Measurements from ENCODE around the gene B3GAT2. TPM values are rescaled to one million over a fixed set of nuclear protein-coding genes. Genes with fewer than 3 reads are reported as not detected.

Gene B3GAT2
- total RNA-seq, 1 donor from 2014 or later = not detected

- DNase-seq (ENCODE audit: low spot score in 2 of 2, unreplicated experiment in 2 of 2) = no peak
- H3K4me1 Mint-ChIP-seq = no peaks in the 10 kb centered on the region
- no peak overlapping the region for H3K27ac Mint-ChIP-seq
- peaks cover 8% of the 10 kb centered on the region for H3K36me3 Mint-ChIP-seq
- no peak overlapping the region for H3K4me3 Mint-ChIP-seq
- H3K9me3 Mint-ChIP-seq = no peaks in the 10 kb centered on the region
- TF ChIP-seq, protein P1, sequence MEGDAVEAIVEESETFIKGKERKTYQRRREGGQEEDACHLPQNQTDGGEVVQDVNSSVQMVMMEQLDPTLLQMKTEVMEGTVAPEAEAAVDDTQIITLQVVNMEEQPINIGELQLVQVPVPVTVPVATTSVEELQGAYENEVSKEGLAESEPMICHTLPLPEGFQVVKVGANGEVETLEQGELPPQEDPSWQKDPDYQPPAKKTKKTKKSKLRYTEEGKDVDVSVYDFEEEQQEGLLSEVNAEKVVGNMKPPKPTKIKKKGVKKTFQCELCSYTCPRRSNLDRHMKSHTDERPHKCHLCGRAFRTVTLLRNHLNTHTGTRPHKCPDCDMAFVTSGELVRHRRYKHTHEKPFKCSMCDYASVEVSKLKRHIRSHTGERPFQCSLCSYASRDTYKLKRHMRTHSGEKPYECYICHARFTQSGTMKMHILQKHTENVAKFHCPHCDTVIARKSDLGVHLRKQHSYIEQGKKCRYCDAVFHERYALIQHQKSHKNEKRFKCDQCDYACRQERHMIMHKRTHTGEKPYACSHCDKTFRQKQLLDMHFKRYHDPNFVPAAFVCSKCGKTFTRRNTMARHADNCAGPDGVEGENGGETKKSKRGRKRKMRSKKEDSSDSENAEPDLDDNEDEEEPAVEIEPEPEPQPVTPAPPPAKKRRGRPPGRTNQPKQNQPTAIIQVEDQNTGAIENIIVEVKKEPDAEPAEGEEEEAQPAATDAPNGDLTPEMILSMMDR (IDR thresholded peaks at IDR 0.05; ENCODE audit: unreplicated experiment) = no peak
- no peaks in the 10 kb centered on the region for H3K27me3 Mint-ChIP-seq (ENCODE audit: low read depth)
Observed at GRCh38 chr6:70863343-70863742, 93.5 kb downstream of the B3GAT2 start.

DNA sequence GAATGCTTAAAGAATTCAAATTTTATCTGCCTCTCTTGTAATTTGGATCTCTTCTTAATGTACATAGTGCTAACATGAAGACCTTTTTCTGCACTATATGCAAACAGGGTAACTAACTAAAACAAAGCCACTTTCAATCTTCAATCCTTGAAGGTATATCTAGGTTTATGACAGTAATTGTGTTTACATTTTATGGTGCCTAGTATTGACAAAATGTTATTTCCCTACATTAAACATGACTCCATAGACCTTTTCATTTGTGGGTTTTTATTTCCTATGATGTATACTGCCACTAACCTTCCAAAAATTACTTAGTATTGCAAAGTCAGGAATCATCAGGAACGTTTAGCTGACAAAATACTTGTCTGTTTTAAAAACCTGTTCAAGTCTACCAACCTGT, 95.9 kb downstream of the B3GAT2 start:
- no peak for DNase-seq (ENCODE audit: low spot score in 2 of 2, unreplicated experiment in 2 of 2)

DNA sequence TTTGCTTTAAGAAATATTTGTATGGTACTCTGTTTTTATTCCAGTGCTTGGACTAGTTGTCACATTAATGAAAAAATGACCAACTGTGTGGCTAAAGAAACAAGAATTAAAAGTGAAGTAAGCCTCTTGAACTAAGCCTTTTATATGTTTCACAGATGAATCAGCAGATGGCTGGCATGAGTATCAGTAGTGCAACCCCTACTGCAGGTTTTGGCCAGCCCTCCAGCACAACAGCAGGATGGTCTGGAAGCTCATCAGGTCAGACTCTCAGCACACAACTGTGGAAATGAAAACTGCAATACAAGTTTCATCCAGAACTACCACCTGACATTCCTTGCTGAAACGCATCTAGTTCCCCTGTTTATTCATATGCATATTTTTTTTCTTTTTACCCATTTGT, 96.8 kb downstream of the B3GAT2 start:
- no peak for DNase-seq (ENCODE audit: low spot score in 2 of 2, unreplicated experiment in 2 of 2)
- H3K4me1 Mint-ChIP-seq = no peaks in the 10 kb centered on the region
- no peak overlapping the region for H3K4me3 Mint-ChIP-seq
- H3K9me3 Mint-ChIP-seq = no peaks in the 10 kb centered on the region
- no peaks in the 10 kb centered on the region for H3K27me3 Mint-ChIP-seq (ENCODE audit: low read depth)
- peaks cover 8% of the 10 kb centered on the region for H3K36me3 Mint-ChIP-seq
- TF ChIP-seq, protein P1 (IDR thresholded peaks at IDR 0.05; ENCODE audit: unreplicated experiment) = no peak
- H3K27ac Mint-ChIP-seq = no peak overlapping the region

More for the DNA sequence above, 95.9 kb downstream of the B3GAT2 start:
- Mint-ChIP-seq H3K27ac (no peak overlapping the region), H3K9me3 (no peaks in the 10 kb centered on the region), H3K4me3 (no peak overlapping the region), H3K36me3 (peaks cover 8% of the 10 kb centered on the region), H3K4me1 (no peaks in the 10 kb centered on the region), H3K27me3 (ENCODE audit: low read depth) (no peaks in the 10 kb centered on the region)
- TF ChIP-seq, protein P1 (IDR thresholded peaks at IDR 0.05; ENCODE audit: unreplicated experiment) = no peak

GRCh38 chr6:70857387-70858077, 99.3 kb downstream of the B3GAT2 start:
- peaks cover 8% of the 10 kb centered on the region for H3K36me3 Mint-ChIP-seq
- H3K4me1 Mint-ChIP-seq = no peaks in the 10 kb centered on the region
- no peaks in the 10 kb centered on the region for H3K27me3 Mint-ChIP-seq (ENCODE audit: low read depth)
- no peak overlapping the region for H3K27ac Mint-ChIP-seq
- no peaks in the 10 kb centered on the region for H3K9me3 Mint-ChIP-seq
- TF ChIP-seq, protein P1 (IDR thresholded peaks at IDR 0.05; ENCODE audit: unreplicated experiment) = no peak
- DNase-seq (ENCODE audit: low spot score in 2 of 2, unreplicated experiment in 2 of 2) = no peak
- H3K4me3 Mint-ChIP-seq = no peak overlapping the region

GRCh38 chr6:70852667-70853246, 104.1 kb downstream of the B3GAT2 start:
- Mint-ChIP-seq H3K27me3 (ENCODE audit: low read depth) (no peaks in the 10 kb centered on the region), H3K4me1 (no peaks in the 10 kb centered on the region), H3K4me3 (no peak overlapping the region), H3K9me3 (no peaks in the 10 kb centered on the region), H3K36me3 (no peaks in the 10 kb centered on the region), H3K27ac (no peak overlapping the region)
- TF ChIP-seq, protein P1 (IDR thresholded peaks at IDR 0.05; ENCODE audit: unreplicated experiment) = no peak
- no peak for DNase-seq (ENCODE audit: low spot score in 2 of 2, unreplicated experiment in 2 of 2)

Data from mesothelial cell of epicardium (in vitro differentiated cells).